HL-60 (cell line): ENCODE measurements around the gene NFIB.

Source experiments
- GABPA ChIP-seq: IDR thresholded peaks from 2 replicates; pipeline ENCODE4 v1.6.1; 2012; ENCODE audit warnings: low read depth
- POLR2AphosphoS5 ChIP-seq: IDR thresholded peaks from 2 replicates; pipeline ENCODE4 v1.6.1; 2012; ENCODE audit warnings: low read depth
- REST ChIP-seq: IDR thresholded peaks from 2 replicates; pipeline ENCODE4 v1.6.1; 2012; ENCODE audit warnings: low read depth; ENCODE audit not compliant: insufficient replicate concordance
- TF ChIP-seq, protein P1 (sequence below): IDR thresholded peaks from one replicate; pipeline ENCODE4 v1.5.1; 2011; ENCODE audit warnings: low read length, control low read depth, inconsistent platforms; ENCODE audit not compliant: insufficient read depth

- TF ChIP-seq, protein P1, sequence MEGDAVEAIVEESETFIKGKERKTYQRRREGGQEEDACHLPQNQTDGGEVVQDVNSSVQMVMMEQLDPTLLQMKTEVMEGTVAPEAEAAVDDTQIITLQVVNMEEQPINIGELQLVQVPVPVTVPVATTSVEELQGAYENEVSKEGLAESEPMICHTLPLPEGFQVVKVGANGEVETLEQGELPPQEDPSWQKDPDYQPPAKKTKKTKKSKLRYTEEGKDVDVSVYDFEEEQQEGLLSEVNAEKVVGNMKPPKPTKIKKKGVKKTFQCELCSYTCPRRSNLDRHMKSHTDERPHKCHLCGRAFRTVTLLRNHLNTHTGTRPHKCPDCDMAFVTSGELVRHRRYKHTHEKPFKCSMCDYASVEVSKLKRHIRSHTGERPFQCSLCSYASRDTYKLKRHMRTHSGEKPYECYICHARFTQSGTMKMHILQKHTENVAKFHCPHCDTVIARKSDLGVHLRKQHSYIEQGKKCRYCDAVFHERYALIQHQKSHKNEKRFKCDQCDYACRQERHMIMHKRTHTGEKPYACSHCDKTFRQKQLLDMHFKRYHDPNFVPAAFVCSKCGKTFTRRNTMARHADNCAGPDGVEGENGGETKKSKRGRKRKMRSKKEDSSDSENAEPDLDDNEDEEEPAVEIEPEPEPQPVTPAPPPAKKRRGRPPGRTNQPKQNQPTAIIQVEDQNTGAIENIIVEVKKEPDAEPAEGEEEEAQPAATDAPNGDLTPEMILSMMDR, result no peak
- TF ChIP-seq POLR2AphosphoS5, result no peak
- TF ChIP-seq GABPA, result no peak
- no peak for TF ChIP-seq REST
These were observed 148.4 kb downstream of the NFIB start for GRCh38 chr9:14165376-14166035.
